Fibroblast of upper back skin (primary cell): ENCODE data around the gene PRRT1B.
A peak's percentile ranks its signal among the peaks of the same experiment; 100 is the strongest.
"Not testable (repeated sequence)": the region's sequence is repeated elsewhere in the genome, so short reads cannot be mapped to it uniquely, and the experiment has no call there.

Experiments used
- DNase-seq: peaks from one replicate; pipeline ENCODE4 v3.0.0-alpha.2; 2013

PRRT1B gene

DNA sequence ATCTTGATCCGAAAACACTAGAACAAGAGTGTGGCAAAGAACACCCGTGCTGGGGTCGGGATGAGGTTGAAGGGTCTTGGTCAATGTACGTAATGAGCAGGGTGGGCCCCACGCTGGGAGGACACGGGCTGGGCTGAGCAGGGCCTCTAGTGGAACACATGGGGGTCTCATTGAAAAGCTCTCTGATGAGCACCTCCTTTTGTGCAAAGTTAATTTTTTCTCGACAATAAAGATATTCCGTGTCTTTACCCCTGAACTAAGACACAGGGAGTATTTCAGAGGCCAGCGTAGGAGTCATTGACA lies 22.3 kb upstream of the PRRT1B start:
- no peak for DNase-seq

DNA sequence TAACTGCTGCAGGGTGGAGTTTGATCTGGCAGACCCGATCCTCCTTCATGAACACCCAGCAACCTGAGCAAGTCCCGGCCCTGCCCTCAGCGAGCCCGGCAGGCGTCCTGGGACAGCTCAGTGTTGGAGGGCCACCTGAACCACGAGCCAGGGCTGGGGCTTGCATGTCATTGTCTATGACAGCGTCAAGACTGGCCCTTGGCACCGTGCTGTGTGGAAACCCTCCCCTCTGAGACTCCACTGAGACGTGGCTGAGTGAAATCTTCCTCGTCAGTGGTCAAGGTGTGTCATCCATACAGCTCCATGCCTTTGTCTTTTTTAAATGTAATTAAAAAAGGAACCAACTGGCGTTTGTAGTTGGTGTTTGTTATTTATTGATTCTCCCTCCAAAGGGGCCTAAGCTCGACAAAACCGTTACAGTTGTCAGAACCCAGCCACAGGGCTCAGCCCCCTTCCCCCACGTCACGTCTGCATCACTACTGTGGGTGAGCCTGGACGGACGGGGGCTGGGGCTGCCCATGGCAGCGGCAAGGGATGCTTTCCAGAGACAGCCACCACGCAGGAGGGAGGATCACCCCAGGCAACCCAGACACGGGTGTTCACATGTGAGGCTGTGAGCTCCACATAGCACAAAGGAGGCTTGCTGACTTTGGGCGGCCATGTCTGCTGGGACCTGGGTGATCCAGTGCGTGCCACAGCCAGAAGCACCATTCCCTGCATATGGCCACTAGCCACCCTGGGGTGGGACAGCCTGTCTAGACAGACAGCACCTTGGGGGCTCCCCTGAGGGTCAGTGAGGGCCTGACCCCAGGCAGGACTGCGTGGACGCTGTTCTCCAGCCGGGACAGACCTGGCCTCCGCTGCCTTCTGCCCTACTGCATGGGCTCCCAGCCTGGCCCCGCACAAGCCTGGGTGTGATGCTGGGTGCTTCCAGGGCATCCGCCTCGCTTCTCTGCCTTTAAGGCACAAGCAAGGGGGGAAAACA lies 21.6 kb upstream of the PRRT1B start:
- DNase-seq, result no peak

DNA sequence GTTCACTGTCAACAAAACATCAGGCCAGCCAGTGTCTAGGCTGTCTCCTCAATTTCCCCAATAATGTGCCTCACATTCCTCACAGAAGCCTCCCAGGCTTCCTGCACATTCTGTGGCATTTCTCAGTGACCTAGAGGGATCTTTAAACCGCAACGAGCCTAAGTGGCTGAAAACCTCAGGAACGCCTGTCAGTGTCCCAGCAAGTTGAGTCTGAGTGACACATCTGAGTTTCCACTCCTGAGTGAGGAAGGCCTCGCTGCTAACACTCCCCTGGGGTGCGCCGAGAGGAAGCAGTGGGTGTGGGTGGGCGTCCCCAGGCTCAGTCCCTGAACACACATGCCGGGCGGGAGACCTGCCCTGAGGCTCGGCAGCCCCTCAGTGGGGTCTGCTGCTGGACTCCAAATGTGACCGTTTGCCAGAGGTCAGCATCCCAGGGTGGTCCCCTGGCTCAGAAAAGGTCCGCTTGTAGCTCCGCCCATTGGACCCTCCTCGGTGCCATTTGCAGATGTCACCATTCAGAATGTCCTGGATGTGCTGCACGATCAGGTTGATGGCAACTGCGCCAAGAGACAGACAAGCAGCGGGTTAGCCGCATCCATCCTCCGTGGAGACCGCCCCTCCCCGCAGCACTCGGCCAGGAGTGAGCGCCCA lies 20.5 kb upstream of the PRRT1B start:
- DNase-seq, result peak; percentile 50

DNA sequence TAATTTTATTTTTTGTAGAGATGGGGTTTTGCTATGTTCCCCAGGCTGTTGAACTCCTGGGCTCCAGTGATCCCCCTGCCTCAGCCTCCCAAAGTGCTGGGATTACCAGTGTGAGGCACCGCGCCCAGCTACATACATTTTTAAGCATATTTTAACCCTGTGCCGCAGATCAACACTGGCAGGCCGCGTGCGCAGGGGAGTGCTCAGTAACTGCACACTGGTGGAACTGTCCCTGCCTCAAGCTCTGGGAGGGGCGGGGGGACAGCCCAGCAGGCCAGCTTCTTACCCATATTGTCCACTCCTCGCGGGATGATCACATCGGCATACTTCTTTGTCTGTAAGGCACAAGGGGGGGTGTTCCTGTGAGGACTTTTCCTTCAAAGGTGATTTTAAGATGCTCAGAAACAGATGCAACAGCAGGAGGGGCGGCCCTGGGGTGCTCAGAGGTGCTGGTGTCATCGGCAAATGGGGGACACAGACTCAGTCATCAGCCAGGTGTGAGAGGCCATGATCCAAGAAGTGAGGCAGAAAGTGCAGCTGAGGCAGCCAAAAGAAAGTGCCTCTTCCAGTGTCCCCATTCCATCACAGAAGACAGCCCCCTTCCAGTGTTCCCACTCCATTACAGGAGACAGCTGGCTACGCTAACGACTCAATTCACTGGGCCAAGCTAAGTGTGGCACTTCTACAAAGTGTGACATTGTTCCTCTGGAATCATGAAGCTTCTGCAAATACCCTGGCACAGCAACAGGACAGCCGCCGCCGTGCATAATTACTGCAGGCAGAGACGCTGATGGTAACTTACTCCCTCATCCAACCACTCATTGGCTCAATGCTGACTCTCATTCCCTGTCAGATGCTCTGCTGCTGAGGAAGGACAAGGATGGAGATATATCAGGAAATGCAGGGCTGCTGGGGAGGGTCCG lies 19.4 kb upstream of the PRRT1B start:
- DNase-seq, result no peak

DNA sequence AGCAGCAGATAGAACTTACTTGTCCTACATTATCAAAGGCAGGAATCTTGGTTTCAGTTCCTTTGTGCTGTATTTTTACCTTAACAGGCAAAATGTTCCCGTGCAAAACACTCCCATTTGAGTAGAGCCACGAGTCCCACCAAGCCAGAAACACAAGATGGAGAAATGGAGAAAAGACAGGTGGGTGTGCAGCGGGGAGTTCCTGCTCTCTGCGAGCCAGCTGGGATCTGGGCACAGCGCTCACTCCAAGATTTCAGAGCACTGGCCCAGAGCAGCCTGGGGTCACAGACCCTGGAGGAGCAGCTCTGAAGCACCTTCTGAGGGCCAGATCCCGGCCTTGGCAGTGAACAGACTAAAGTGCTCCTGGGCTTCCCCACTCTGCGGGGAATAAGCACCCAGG lies 17.1 kb upstream of the PRRT1B start:
- no peak for DNase-seq

DNA sequence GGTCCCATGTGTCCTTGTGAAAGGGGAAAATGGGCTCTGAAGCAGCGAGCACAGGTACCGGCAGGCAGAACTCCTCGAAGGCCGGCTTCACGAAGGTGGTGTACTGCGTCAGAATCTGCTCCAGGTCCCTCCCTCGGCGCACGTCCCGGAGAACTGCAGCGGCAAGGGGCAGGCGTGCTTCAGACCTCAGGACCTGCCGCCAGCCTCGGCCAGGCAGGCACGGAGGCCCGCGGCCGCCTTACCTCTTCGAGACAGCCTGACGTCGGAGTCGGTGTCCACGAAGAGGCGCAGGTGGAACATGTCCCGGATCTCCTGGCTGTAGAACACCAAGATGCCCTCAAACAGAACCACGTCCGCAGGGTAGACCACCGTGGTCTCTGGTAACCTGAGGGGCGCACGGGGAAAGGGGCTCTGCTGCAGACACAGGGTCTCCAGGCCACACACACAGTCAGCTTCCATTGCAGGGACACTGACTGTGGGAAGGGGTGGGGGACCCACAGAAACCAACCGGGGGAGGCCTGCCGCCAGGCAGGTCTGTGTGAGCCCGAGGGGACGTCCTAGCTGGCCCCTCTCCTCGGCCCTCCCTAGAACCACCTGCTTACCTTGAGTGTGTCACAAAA lies 16.3 kb upstream of the PRRT1B start:
- no peak for DNase-seq

DNA sequence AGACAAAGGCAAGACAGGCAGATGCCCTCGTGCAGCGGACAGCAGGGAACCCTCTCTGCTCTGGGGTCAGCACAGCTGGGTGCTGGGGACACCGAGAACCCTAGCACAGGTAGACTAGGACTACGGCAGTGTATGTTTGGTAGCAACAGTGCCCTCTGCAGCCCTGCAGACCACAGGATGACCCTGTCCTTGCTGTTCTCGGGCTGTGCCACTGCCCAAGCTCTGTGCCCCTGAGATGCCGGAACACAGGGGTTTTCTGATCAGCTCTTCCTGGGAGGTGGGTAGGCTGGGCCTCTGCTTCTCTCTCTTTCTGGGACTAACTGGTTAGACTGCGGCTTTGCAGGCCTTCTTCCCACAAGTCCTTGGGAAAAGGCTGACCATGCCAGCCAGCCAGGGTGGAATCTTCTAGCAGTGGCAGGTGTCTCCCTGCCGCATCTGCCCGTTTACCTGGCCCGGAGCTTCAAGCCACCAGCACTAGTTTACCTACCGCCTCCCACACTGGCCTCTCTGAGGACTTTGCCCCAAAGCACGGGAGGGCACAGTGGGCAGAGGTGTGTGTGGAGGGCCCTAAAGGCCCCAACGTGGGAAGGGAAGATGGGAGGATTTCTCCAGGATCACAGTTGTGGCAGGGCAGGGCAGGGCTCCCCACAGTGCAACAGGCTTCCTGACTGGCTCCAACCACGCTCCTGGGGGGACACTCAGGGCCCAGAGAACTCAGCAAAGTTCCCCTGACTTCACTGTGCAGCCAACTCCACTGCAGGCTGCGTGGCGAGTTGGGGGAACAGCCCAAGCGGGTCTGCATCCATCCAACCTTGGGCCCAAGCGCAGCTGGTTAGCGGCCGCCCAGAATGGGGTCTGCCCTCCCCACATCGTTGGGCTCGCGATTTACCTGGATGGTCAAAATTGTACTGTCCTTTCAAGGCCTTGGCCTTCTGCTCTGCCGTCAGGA lies 15.5 kb upstream of the PRRT1B start:
- DNase-seq, result no peak

DNA sequence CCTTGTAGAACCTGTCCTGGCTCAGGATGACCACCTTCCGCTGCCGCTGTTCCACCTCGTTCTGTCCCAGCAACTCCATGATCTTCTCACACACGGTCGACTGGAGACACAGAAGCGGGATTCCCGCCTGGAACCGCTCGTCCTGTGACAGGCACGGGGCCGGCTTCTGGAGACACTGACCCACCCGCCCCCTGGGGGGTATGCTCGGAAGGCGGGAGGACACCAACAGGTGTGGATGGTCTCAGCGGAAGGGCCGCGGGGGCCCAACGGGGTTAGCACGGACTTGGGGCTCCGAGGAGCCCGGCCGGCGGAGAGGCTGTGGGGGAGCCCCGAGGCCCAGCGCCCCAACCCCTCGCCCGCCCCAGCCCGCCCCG lies 14.8 kb upstream of the PRRT1B start:
- DNase-seq, result peak; percentile 17

DNA sequence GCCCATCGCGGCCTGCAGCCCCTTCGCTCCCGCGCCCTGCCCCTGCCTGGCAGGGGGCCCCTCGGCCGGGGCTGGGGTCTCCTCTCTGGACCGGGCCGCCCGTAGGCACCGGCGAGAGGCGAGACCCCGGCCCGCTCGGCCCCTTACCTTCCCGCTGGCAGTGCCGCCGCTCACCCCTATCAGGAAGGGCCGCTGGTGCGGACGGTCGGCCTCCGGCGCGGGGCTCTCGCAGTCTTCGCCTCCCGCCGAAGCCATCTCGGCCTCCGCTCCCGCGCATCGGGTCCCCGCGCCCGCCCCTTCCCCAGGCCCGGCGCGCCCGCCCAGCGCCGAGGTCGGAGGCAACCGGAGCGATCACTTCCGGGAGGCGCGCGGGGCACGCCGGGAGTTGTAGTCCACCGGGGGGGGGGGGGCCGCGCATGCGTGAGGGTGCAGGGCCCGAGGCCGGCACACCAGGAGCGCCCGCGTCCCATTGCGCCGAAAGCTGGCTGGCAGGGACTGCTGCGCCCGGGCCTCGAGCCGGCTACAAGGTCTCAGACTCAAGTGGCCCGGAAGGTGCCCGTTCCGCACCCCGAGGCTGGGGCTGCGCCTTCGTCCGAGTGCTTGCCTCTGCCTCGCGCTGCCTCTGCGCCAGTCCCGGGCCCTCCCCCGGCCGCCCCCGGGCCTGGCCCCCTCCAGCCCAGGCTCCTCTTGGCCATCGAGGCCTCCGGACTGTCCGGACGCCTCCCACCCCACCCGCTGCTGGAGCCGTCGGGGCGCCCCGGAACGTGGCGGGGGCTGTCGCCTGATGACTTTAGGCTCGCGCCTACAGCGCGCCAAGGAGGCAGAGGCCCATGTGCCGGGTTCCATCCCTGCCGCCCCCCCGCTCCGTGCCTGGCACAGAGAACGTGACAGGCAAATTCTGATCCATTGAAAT lies 14.1 kb upstream of the PRRT1B start, which contains the start of gene UCK1:
Gene UCK1 (minus strand): TSS at position 344 of the 913 bp plus-strand sequence. CDS start 89 bp downstream, at position 255.
- peak; percentile 77 for DNase-seq

DNA sequence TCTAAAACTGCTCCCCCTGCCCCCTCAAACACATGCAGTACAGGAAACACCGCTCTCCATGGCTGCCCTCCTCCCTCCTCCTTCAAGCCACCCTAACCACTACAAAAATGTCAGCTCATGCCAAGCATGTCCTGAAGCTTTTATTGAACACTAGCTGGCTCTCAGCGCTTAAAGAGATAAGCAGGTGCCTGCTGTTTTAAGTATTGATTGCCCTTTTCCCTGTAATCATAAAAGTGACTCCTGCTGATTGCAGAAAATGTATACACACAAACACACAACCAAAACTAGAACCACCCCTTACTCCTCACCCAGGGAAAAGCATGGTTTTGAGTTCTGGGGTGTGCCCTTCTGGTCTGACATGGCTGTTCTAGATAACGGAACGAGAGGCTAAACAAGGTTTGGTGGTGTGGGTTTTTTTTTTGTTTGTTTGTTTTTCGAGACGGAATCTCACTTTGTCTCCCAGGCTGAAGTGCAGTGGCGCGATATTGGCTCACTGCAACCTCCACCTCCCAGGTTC lies 10.5 kb upstream of the PRRT1B start:
- no peak for DNase-seq

DNA sequence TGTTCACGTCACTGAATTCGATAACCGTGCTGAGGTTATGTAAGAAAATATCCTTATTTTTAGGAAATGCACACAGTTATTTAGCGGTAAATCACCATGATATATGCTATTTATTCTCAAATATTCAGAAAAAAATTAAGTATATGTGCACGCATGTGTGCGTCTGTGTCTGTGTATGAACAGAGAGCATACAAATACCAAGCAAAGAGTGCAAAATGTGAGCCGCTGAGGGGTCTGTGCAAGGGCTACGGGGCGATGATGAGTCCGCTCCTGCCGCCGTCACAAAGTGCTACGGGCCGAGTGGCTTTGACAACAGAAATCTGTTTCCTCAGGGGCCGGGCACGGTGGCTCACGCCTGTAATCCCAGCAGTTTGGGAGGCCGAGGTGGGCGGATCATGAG lies 7.4 kb upstream of the PRRT1B start:
- DNase-seq, result no peak

DNA sequence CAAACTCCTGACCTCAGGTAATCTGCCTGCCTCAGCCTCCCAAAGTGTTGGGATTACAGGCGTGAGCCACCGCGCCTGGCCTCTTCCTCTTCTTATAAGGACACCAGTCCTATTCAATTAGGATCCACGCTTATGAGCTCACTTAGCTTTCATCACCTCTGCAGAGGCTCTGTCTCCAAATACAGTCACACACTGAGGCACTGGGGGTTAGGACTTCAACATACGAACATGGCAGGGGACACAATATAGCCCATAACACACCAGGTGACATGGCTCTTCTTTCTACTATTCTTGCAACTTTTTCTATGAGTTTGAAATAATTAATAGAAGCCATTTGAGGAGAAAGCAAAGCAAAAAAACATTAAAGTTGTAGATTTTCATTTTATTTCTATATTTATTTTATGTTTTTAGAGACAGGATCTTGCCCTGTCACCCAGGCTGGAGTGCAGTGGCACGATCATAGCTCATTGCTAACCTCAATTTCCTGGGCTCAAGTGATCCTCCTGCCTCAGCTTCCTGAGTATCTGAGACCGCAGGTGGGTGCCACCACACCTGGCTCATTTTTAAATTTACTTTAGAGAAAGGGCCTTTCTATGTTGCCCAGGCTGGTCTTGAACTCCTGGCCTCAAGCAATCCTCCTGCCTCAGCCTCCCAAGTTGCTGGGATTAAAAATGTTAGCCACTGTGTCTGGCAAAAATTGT lies 6.0 kb upstream of the PRRT1B start:
- DNase-seq, result no peak

DNA sequence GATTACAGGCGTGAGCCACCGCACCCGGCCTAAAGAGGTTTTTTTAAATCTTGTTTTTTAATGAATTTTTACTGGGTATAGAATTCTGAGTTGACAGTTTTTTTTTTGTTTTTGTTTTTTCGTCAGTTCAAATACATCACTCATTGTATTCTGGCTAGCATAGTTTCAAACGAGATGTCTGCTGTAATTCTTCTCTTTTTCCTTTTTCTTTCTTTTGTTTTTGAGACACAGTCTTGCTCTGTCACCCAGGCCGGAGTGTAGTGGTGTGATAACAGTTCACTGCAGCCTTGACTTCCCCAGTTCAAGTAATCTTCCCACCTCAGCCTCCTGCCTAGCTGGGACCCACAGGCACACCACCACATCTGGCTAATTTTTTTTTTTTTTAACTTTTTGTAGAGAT lies 2.2 kb upstream of the PRRT1B start:
- DNase-seq, result no peak

DNA sequence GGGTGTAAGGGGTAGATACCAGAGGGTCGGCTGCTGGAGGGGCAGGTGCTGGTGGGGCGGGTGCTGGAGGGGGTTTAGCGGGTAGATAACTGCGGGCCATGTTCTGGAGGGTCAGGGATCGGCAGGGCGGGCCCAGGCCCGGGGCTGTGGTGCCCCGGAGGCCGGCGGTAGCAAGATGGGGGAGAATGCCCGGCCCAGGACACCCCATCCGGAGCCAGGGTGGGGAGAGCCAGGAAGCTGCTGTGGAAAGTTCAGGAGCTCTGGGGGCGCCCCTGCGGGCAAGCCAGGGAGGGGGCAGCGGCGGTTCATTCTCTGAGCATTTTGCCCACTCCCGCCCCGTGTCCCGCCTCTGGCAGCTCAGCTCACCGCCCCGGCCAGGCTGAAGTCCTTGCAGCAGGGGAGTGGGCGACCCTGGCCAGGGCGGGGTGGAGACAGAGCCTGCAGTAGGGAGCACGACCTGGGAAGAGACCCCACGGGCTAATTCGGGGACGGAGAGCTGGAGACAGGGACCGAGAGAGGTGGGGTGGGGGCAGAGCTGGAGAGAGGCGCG lies 538 bp downstream of the PRRT1B start:
- DNase-seq, result no peak

DNA sequence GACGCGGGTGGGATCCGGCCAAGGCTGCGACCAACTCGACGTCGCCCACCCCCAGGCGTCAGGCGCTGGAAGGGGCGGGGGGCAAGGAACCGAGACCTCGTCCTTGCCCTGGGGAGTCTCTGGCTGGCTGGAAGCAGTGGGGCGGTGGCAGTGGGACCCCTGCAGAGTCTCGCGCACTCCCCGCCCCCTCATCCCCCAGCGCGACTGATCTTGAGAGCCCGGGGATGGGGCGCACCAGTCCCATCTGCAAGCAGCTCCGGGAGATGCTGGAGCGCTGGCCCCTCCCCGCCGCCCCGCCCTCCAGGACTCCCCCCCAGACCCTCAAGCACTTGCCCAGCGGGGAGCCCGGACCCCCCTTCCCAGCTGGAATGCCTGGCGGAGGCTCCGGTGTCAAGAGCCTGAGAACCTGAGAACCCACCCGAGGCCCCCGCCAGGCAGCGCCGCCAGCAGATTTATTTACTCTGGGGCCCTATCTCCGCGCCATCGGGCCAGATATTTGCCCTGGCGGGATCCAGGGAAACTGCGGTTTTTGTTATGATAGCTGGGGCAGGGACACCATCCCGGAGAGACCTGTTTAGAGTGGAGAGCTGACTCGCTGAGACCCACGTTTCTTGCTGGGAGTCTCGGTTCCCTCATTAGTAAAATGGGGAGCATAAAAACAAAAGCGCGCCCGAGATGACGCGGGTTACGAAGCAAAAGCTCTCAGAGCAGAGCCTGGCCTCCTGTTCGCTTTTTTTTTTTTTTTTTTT lies 1.2 kb downstream of the PRRT1B start:
- no peak for DNase-seq

DNA sequence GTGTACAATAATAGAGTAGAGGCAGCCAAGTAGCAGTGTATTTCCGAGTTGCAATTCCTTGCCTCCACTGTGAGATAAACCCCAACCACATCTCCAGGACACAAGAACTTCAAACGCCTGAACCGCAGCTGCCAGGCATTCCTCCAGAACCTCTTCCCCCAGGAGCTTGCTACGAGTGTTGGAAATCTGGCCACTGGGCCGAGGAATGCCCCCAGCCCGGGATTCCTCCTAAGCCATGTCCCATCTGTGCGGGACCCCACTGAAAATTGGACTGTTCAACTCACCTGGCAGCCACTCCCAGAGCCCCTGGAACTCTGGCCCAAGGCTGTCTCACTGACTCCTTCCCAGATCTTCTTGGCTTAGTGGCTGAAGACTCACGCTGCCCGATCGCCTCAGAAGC lies 3.9 kb downstream of the PRRT1B start:
- DNase-seq, result not testable (repeated sequence)

DNA sequence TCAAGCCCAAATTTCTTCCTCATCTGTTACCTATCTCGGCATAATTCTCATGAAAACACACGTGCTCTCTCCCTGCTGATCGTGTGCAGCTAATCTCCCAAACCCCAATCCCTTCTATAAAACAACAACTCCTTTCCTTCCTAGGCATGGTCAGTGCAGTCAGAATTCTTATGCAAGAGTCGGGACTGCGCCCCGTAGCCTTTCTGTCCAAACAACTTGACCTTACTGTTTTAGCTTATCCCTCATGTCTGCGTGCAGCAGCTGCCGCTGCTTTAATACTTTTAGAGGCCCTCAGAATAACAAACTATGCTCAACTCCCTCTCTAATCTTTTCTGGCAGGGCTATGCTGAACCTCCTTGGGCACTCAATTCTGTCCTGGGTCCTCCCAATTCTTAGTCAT lies 5.1 kb downstream of the PRRT1B start:
- DNase-seq, result not testable (repeated sequence)

DNA sequence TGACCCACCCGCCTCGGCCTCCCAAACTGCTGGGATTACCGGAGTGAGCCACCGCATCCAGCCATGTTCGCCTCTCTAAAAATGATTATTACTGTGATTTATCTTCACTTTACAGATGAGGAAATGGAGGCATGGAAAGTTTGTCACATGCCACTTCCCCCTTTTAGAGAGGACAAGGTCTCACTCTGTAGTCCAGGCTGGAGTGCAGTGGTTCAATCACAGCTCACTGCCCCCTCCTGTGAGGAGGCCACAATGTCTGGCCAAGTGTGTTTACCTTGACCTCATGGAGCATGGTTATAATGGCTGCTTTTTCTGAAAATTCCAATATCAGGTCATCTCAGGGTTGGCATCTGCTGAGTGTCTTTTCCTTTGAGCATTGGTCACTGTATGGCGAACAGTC lies 6.7 kb downstream of the PRRT1B start:
- no peak for DNase-seq
